IPS-18c (cell line): ENCODE measurements around the gene MC3R.
"Not testable (repeated sequence)": the region's sequence is repeated elsewhere in the genome, so short reads cannot be mapped to it uniquely, and the experiment has no call there.

Experiments used
- H3K4me3 ChIP-seq: 2 replicates; pipeline ENCODE4 v1.7.0; 2013; ENCODE audit warnings: low read depth, mild to moderate bottlenecking, low read length, moderate library complexity; ENCODE audit not compliant: insufficient read depth
- H3K9me3 ChIP-seq: one replicate; pipeline ENCODE4 v1.6.1; 2013; ENCODE audit warnings: mild to moderate bottlenecking, low read length, moderate library complexity; ENCODE audit not compliant: control insufficient read depth, insufficient read depth

Gene MC3R

DNA sequence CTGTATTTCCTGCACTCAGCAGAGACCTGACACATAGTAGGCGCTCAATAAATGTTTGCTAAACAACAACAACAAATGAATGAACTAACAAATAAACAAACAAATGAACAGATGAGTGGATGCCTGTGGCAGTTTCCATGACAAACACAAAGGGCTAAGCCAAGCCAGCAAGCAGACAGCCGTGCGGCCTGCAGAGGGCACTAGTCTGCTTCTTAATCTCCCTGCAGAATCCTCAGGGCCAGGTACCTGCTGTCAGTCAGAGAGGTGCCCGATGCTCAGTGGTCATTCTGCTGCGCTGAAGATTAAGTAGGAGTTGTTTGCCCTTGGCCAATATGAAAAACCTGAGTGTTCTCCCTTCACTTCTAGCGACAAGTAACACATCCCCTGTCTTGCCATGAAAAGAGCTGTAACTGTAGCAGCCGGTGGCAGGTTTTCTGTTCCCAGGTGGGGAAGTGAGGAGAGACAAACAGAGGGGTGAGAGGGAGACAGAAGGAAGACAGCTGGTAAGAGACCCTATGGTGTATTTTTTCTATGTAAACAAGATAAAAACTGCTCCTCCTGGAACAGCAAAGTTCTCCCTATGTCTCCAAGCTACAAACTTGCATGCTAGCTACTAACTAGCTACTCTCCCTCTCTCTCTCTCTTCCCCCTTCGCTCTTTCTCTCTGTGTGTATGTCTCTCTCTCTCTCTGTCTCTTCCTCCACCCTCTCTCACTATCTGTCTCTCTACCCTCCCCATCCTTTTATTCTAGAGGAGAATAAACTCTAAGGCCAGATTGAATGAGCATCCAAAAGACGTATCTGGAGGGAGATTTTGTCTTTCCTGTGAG is at the start of gene MC3R:
Gene MC3R (plus strand): TSS at position 779 of the 829 bp plus-strand sequence. CDS start 112 bp downstream, outside the sequence.
- Histone ChIP-seq H3K9me3 (no peaks in the 10 kb centered on the region), H3K4me3 (no peak within 1 kb of the TSS)

DNA sequence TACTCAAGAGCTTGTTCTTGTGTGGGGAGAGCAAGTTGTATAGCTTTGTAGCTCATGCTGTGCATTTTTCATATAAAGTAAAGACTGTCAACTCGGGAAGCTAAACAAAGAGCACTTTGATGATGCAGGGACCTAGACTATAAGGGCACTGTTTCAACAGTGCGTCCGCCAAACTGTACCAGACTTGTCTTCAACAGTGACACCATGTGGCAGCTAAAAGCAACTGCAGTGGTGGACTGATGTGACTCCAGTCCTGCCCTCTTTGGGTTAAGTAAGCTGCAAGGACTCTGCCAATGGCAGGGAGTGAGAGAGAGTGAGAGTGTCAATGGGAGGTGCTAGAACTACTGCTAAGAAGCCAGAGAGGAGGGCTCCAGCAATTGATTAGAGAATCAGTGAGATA is 48.1 kb upstream of the MC3R start:
- Histone ChIP-seq H3K9me3 (peaks cover 9% of the 10 kb centered on the region), H3K4me3 (no peak overlapping the region)

DNA sequence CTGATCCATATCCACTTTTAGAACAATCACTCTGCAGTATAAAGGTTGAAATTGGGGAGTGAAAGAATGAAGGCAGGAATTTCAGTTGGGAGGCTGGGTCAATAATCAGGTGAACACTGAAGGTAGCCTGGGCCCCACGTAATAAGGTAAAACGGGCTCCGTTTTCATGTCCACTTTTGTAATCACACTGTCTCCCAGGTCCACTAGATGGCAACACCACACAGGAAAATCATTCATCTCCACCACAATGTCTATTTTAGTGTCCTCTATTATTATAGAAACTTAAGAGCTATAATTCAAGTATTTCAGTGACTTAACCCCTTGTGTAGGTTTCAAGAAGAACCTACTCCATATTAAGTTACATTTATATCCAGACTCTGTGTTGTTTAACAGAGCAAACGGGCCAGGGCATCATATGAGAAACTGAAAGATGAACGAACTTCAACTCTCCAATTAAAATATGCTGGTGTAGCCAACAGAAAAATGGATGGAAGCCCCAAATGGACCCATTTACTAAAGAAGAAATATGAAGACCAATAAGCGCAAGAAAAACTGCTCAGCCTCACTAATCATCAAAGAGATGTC is 45.9 kb upstream of the MC3R start:
- Histone ChIP-seq H3K9me3 (peaks cover 9% of the 10 kb centered on the region), H3K4me3 (no peak overlapping the region)

DNA sequence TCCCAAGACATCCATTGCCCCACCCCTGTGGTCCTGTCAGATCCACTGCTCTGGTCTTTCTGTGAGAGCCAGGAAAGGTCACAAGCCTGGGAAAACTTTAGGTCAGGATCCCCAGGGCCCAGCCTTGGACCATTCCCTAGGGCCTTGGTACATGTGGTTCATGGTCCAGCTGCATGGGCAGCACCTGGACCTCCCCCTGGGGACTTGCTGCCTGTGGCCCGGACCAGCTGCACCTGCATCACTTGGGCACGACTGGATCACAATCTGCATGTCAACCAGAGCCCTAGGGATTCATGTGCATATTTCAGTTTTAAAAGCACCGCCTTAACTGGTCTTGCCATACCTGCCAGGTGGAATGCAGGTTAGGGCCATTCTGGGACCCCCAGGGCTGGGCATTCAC is 44.3 kb upstream of the MC3R start:
- H3K9me3 ChIP-seq, result peaks cover 9% of the 10 kb centered on the region

DNA sequence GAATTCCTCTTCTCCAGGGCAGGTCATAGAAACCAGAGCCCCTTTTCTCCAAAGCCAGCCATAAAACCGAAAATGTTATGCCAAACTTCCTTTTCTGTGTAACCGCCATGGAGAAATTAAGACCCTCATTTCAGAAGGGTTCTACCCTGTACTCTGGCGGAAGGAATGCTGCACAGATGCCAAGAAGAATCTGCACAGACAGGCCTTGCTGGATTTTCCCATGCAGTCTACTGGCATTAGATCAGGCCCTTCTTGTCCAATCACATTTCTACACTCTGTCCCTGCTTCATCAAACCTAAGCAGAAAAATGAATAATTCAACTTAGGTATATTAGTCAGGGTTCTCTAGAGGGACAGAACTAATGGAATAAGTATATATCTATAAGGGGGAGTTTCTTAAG is 43.2 kb upstream of the MC3R start:
- peaks cover 3% of the 10 kb centered on the region for H3K9me3 ChIP-seq
- no peak overlapping the region for H3K4me3 ChIP-seq

More for the DNA sequence above, 44.3 kb upstream of the MC3R start:
- no peak overlapping the region for H3K4me3 ChIP-seq

DNA sequence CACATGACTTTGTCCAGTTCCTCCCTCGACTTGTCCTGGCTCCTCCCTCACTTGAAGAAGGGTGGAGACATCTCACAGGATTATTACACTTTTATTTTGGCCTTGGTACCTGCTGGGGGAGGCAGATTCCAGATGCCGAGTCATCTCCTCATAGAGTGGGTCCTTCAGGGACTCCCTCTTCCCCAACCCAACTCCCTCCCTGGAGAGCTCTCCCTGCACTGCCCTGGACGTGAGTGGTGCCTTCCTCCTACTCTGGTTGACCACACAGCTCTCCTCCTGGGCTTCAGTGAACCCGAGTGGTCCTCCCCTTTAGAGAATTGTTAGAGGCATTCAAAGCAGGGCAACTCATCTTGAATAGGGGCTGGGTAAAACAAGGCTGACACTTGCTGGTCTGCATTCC is 40.9 kb upstream of the MC3R start:
- Histone ChIP-seq H3K9me3 (no peaks in the 10 kb centered on the region), H3K4me3 (no peak overlapping the region)

DNA sequence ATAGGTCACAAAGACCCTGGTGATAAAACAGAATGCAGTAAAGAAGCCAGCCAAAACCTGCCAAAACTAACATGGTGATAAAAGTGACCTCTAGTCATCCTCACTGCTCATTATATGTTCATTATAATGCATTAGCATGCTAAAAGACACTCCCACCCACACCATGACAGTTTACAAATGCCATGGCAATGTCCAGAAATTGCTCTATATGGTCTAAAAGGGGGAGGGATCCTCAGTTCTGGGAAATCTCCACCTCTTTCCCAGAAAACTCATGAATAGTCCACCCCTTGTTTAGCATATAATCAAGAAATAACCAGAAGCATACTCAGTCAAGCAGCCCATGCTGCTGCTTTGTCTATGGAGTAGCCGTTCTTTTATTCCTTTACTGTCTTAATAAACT is 40.4 kb upstream of the MC3R start:
- Histone ChIP-seq H3K9me3 (no peaks in the 10 kb centered on the region), H3K4me3 (no peak overlapping the region)

DNA sequence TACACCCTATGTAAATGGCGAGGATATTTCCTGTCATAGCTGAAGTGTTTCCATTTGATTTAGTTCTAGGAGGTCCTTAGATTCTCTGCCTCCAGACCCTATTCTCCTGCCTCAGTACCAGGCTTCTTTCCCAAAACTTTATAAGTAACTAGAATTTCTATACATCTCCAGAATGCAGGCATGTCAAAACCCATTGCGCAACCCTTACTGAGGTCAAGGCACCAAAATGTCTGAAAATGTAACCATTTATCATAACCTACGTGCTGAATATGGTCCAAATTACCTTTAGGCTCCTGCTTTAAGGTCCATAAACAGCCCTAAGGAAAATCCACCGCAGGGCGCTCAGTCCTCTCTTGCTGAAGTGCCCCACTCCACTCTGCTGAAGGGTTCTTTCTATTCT is 37.5 kb upstream of the MC3R start:
- H3K9me3 ChIP-seq, result no peaks in the 10 kb centered on the region
- no peak overlapping the region for H3K4me3 ChIP-seq

DNA sequence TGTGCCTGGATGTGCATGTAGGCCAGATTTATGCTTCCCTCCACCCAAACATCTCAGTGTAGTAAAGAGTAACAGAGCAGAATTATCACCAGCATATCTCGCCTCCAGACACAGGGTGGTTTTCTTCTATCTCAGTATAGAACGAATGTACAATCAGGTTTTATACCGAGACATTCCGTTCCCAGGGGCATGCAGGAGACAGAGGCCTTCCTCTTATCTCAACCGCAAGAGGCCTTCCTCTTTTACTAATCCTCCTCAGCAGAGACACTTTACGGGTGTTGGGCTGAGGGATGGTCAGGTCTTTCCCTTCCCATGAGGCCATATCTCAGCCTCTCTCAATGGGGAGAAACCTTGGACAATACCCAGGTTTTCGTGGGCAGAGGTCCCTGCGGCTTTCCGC is 36.4 kb upstream of the MC3R start:
- Histone ChIP-seq H3K9me3 (no peaks in the 10 kb centered on the region), H3K4me3 (no peak overlapping the region)

DNA sequence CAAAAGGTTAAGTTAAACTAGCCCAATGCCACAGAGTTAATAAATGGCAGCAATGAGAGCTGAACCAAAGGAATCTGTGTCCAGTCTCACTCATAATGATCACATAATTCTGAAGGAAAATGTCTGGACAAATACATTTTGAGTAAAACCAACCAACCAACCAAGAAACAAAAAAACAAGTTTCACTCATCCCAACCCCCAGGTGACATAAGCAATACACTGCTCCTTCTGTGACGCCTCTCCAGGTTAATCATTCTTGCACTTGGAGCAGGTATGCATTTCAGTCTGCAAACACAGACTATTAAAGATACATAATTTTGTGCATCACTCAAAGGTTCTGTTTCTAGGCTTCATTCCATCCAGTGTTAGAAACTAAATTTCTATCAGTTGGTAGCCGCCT is 35.2 kb upstream of the MC3R start:
- peaks cover under 1% of the 10 kb centered on the region for H3K9me3 ChIP-seq
- H3K4me3 ChIP-seq, result no peak overlapping the region

DNA sequence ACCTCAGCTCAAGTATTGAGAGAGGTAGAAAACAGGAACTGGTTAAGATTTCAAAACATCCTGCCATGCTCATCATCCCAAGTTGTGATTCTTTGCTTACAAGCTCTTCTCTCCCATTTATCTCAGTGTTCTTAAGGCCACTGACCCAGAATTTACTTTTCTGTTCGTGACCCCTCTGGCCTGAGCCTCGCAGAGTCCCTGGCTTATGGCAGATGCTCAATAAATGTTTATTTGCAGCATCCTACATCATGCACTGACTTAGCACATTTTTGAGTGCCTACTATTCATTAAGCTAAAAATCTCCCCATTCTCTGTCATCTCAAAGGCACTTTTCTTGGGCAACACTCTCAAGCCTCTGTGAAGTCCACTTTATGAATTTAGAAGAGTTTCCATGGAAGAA is 33.4 kb upstream of the MC3R start:
- H3K4me3 ChIP-seq, result no peak overlapping the region

DNA sequence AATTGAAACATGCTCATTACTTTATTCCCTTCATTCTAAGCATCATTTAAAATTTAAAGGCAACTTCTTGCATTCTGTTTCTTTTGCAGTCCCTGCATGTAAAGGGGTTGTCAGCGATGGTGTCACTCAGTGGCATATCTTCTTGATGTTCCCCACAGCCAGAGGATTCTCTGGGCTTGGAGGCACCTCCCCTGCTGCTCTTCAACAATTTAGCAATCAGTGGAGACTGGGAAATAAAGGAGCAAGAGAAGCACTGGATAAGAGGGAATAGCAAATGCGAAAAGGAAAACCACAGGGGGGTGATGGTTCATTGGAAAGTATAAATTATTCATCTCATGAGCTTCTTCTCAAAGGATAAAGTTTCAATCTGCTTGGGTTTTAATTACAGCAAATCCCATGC is 30.7 kb upstream of the MC3R start:
- Histone ChIP-seq H3K9me3 (peaks cover 3% of the 10 kb centered on the region), H3K4me3 (no peak overlapping the region)

More for the DNA sequence above, 33.4 kb upstream of the MC3R start:
- H3K9me3 ChIP-seq, result peaks cover 3% of the 10 kb centered on the region

DNA sequence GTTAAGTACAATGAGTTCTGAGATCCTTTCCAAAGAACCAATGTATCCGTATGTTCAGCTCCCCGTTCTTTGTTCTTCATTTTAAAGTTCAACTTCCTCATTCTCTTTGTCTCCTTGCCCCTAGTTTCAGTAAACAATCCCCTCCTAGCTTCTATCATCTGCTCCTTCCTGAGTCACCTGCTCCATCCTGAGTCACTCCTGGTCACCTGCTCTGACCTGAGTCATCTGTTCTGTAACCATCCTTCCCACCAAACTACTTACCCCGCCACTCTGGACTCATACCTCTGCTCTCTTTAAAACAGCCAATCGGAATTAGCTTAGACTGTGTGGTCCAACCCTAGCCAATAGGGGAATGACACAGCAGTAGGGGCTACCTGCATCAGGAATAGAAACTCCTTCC is 27.3 kb upstream of the MC3R start:
- not testable (repeated sequence) for H3K4me3 ChIP-seq, H3K9me3 ChIP-seq

DNA sequence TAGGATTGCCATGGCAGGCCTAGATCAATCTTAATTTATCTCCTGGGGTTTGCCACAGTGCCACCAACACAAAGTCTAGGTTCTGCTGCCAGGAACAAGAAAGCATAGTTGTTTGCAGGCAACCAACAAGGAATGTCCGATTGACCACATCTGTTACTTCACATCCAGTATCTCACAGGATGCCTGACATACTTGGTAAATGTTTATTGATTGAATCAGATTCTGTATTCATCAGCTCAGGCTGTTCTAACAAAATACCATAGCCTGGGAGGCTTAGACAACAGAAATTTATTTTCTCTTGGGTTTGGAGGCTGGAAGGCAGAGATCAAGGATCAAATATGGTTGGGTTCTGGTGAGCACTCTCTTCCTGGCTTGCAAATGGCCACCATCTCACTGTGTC is 26.3 kb upstream of the MC3R start:
- Histone ChIP-seq H3K9me3 (peaks cover 8% of the 10 kb centered on the region), H3K4me3 (no peak overlapping the region)

DNA sequence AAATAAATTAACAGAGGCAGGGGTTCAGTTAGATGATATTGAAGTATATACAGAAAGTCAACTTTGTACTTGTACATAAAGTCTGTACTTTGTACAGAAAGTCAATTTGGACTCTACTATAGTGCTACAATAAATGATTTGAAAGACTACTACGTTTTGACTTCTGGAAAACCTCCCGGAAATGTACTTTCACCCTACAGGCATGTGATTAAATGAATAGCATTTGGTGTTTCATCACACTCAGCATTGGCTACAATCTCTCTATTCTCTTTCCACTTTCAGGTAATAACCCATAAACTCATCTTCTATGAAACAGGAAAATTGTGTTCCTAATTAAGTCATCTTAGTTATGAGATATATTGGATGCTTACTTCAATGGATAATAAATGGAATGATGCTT is 25.6 kb upstream of the MC3R start:
- H3K9me3 ChIP-seq, result peaks cover 8% of the 10 kb centered on the region
- H3K4me3 ChIP-seq, result no peak overlapping the region

DNA sequence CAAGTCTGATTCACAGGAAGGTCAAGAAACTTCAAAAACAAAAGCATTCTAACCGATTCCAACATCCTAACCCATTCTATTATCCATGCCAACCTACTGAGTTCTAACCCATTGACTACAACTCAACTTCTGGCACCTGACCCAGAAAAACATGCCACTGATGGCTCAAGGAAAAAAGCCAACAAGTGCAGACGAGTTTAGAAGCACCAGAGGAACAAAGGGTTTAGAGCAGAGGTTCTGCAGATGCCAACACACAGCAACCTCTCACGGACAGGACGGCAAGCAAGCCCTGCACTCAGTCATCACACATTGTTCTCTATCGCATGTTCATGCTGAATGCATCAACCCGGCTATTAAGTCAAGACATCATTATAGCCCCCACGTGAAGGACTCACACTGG is 25.2 kb upstream of the MC3R start:
- H3K4me3 ChIP-seq, result no peak overlapping the region

DNA sequence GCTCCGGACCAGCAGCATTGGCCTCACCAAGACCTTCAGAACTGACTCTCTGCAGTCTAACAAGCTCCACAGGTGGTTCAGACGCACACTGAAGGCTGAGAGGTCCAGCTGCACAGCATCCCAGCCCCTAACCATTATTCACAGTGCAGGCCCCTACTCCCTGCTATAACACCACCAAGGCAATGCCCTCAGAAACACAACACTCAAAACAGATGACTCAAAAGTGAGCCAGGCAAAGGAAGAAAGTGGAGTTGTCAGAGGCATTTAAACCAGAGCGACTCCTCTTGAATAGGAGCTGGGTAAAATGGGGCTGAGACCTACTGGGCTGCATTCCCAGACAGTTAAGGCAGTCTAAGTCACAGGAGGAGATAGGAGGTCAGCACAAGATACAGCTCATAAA is 20.5 kb upstream of the MC3R start:
- H3K4me3 ChIP-seq, result no peak overlapping the region
- H3K9me3 ChIP-seq, result peaks cover 5% of the 10 kb centered on the region

More for the DNA sequence above, 25.2 kb upstream of the MC3R start:
- peaks cover 7% of the 10 kb centered on the region for H3K9me3 ChIP-seq

DNA sequence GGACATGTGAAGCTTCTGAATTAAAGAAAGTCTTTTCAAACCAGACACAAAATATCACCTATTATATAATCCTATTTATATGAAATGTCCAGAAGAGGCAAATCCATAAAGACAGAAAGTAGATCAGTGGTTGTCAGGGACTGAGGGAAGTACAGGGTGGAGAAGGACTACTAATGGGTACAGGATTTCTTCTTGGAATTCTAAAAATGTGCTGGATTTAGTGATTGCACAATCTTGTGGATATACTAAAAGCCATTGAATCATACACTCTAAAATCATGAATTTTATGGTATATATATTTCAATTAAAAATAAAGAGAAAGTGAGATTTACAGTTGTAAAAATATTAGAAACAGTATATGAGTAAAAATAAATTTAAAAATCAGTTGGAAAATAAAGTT is 18.7 kb upstream of the MC3R start:
- Histone ChIP-seq H3K9me3 (peaks cover 3% of the 10 kb centered on the region), H3K4me3 (no peak overlapping the region)

DNA sequence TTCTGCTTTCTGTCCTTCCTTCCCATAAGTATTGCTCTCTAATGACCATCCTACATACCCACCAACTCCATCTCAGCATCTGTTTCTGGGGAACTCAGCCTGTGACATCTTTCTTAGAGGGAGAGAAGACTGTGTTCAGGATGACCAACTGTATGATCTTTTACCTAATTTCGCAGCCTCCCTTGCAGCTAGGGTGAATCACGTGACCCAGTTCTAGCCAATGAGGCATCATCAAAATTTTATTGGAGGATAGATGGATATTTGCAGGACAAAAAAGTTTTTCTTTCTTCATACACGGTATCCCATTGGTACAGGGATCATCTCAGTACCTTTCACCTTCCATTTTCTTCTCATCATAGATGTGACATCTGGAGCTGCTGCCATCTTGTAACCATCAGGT is 14.4 kb upstream of the MC3R start:
- Histone ChIP-seq H3K9me3 (peaks cover 6% of the 10 kb centered on the region), H3K4me3 (no peak overlapping the region)
